ENCODE measurements around the gene TEX36.

DNA sequence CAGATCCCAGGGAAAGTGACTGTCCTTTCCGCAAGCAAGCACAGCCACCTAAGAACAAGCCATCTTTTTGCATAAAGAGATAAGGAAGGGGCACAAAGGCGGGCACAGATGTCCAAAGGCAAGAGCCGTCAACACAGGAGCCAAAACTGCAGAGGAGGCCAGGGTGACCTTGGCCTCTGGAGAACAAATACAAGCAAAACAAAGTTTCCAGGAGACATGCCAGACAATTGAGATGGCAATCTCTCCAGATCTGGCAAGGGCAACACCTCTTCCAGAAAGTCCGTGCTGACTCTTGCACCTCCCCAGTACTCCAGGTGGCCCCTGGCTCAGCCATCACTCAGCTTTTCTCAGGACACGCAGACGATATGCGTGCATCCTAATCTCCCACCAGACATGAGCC, 58.2 kb downstream of the TEX36 start:
- TF ChIP-seq POLR2A (IDR thresholded peaks at IDR 0.05), result no peak
- TF ChIP-seq, protein P1, sequence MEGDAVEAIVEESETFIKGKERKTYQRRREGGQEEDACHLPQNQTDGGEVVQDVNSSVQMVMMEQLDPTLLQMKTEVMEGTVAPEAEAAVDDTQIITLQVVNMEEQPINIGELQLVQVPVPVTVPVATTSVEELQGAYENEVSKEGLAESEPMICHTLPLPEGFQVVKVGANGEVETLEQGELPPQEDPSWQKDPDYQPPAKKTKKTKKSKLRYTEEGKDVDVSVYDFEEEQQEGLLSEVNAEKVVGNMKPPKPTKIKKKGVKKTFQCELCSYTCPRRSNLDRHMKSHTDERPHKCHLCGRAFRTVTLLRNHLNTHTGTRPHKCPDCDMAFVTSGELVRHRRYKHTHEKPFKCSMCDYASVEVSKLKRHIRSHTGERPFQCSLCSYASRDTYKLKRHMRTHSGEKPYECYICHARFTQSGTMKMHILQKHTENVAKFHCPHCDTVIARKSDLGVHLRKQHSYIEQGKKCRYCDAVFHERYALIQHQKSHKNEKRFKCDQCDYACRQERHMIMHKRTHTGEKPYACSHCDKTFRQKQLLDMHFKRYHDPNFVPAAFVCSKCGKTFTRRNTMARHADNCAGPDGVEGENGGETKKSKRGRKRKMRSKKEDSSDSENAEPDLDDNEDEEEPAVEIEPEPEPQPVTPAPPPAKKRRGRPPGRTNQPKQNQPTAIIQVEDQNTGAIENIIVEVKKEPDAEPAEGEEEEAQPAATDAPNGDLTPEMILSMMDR (IDR thresholded peaks at IDR 0.05), result no peak

All from esophagus squamous epithelium (tissue), 4 donors.